ENCODE results near the gene NKAIN2. TPM values are rescaled to one million over a fixed set of nuclear protein-coding genes. Genes with fewer than 3 reads are reported as not detected.

NKAIN2 gene
- total RNA-seq, 3 donors from 2014 or later (not counting 1 experiment from before 2014, with no cell fraction given): 0.45 TPM; not detected in 2

- ATAC-seq (no peak), DNase-seq (no peak)
- Mint-ChIP-seq H3K27ac (no peak overlapping the region), H3K27me3 (ENCODE audit: low read depth in 2 of 2) (no peaks in the 10 kb centered on the region), H3K9me3 (peaks cover 8 to 12% of the 10 kb centered on the region in 2 donors), H3K36me3 (no peaks in the 10 kb centered on the region), H3K4me3 (no peak overlapping the region), H3K4me1 (no peaks in the 10 kb centered on the region)
- WGBS (ENCODE audit: insufficient coverage): no CpG with 5 or more reads among the region's 2 CpGs
- Histone ChIP-seq H3K36me3 (ENCODE audit: control insufficient read depth, insufficient read depth, low read length) (no peaks in the 10 kb centered on the region), H3K9me3 (ENCODE audit: control insufficient read depth, insufficient read depth, low read length) (no peaks in the 10 kb centered on the region), H3K27ac (ENCODE audit: low read length) (no peak overlapping the region), H3K27me3 (ENCODE audit: control insufficient read depth, insufficient read depth, low read length) (no peaks in the 10 kb centered on the region), H3K4me1 (ENCODE audit: control insufficient read depth, insufficient read depth, low read length) (no peaks in the 10 kb centered on the region), H3K4me3 (ENCODE audit: low read length) (no peak overlapping the region)
- intact Hi-C loops (cut with micrococcal nuclease): no loop called here
- no peak for TF ChIP-seq CTCF (IDR thresholded peaks at IDR 0.05)
These were observed 663.3 kb downstream of the NKAIN2 start for GRCh38 chr6:124466949-124467348.

- Mint-ChIP-seq H3K4me3 (no peak overlapping the region), H3K4me1 (no peaks in the 10 kb centered on the region), H3K36me3 (no peaks in the 10 kb centered on the region), H3K27me3 (ENCODE audit: low read depth in 2 of 2) (no peaks in the 10 kb centered on the region), H3K9me3 (peaks cover 9 to 13% of the 10 kb centered on the region in 2 donors), H3K27ac (no peak overlapping the region)
- no peak for TF ChIP-seq CTCF (IDR thresholded peaks at IDR 0.05)
- Histone ChIP-seq H3K27me3 (ENCODE audit: control insufficient read depth, insufficient read depth, low read length) (no peaks in the 10 kb centered on the region), H3K4me1 (ENCODE audit: control insufficient read depth, insufficient read depth, low read length) (no peaks in the 10 kb centered on the region), H3K9me3 (ENCODE audit: control insufficient read depth, insufficient read depth, low read length) (no peaks in the 10 kb centered on the region), H3K27ac (ENCODE audit: low read length) (no peak overlapping the region), H3K36me3 (ENCODE audit: control insufficient read depth, insufficient read depth, low read length) (no peaks in the 10 kb centered on the region), H3K4me3 (ENCODE audit: low read length) (no peak overlapping the region)
- WGBS (ENCODE audit: insufficient coverage): no CpG with 5 or more reads among the region's 1 CpG
- DNase-seq: no peak
- ATAC-seq: no peak
- intact Hi-C loops (cut with micrococcal nuclease): no loop called here
These were observed 663.7 kb downstream of the NKAIN2 start for GRCh38 chr6:124467366-124467765.

GRCh38 chr6:124470803-124471202 lies 667.1 kb downstream of the NKAIN2 start:
- Histone ChIP-seq H3K27me3 (ENCODE audit: control insufficient read depth, insufficient read depth, low read length) (no peaks in the 10 kb centered on the region), H3K9me3 (ENCODE audit: control insufficient read depth, insufficient read depth, low read length) (no peaks in the 10 kb centered on the region), H3K4me1 (ENCODE audit: control insufficient read depth, insufficient read depth, low read length) (no peaks in the 10 kb centered on the region), H3K4me3 (ENCODE audit: low read length) (no peak overlapping the region), H3K27ac (ENCODE audit: low read length) (no peak overlapping the region), H3K36me3 (ENCODE audit: control insufficient read depth, insufficient read depth, low read length) (no peaks in the 10 kb centered on the region)
- Mint-ChIP-seq H3K27me3 (ENCODE audit: low read depth in 2 of 2) (no peaks in the 10 kb centered on the region), H3K4me1 (no peaks in the 10 kb centered on the region), H3K27ac (no peak overlapping the region), H3K36me3 (no peaks in the 10 kb centered on the region), H3K4me3 (no peak overlapping the region), H3K9me3 (peaks cover 7 to 11% of the 10 kb centered on the region in 2 donors)
- no peak for TF ChIP-seq CTCF (IDR thresholded peaks at IDR 0.05)
- ATAC-seq (no peak), DNase-seq (no peak)
- intact Hi-C loops (cut with micrococcal nuclease): no loop called here

- H3K27ac Mint-ChIP-seq: no peak overlapping the region
- no peak overlapping the region for H3K4me3 Mint-ChIP-seq
- no peaks in the 10 kb centered on the region for H3K36me3 Mint-ChIP-seq
- H3K27me3 Mint-ChIP-seq (ENCODE audit: low read depth in 2 of 2): no peaks in the 10 kb centered on the region
- no peak overlapping the region for H3K27ac ChIP-seq (ENCODE audit: low read length)
- no peak for TF ChIP-seq CTCF (IDR thresholded peaks at IDR 0.05)
- no peaks in the 10 kb centered on the region for H3K27me3 ChIP-seq (ENCODE audit: control insufficient read depth, insufficient read depth, low read length)
- no peaks in the 10 kb centered on the region for H3K4me1 ChIP-seq (ENCODE audit: control insufficient read depth, insufficient read depth, low read length)
- no peaks in the 10 kb centered on the region for H3K4me1 Mint-ChIP-seq
- H3K36me3 ChIP-seq (ENCODE audit: control insufficient read depth, insufficient read depth, low read length): no peaks in the 10 kb centered on the region
- H3K9me3 Mint-ChIP-seq: peaks cover 8 to 19% of the 10 kb centered on the region in 2 donors
- no peak overlapping the region for H3K4me3 ChIP-seq (ENCODE audit: low read length)
- no peaks in the 10 kb centered on the region for H3K9me3 ChIP-seq (ENCODE audit: control insufficient read depth, insufficient read depth, low read length)
- no peak for ATAC-seq
- no peak for DNase-seq
- intact Hi-C loops (cut with micrococcal nuclease): no loop called here
- WGBS (ENCODE audit: insufficient coverage): 60% methylated on average over 1 of the region's 1 CpG
These were observed 671.5 kb downstream of the NKAIN2 start for GRCh38 chr6:124475176-124475575.
